Forelimb muscle (tissue), 1 donor: Measurements from ENCODE around the gene LRRC23. TPM values are rescaled to one million over a fixed set of nuclear protein-coding genes. Genes with fewer than 3 reads are reported as not detected.
"Not testable (repeated sequence)": the region's sequence is repeated elsewhere in the genome, so short reads cannot be mapped to it uniquely, and the experiment has no call there.

ENCODE experiments used
- DNase-seq: peaks from one replicate; pipeline ENCODE4 v3.0.0-alpha.2; 2013; ENCODE audit warnings: low read depth
- polyA plus RNA-seq: library from polyadenylated mRNA; unstranded; fragments of 120-200 nt; gene quantifications from one replicate; pipeline ENCODE4 v1.2.1, GENCODE V29; 2013; ENCODE audit not compliant: insufficient read length

Gene LRRC23, protein sequence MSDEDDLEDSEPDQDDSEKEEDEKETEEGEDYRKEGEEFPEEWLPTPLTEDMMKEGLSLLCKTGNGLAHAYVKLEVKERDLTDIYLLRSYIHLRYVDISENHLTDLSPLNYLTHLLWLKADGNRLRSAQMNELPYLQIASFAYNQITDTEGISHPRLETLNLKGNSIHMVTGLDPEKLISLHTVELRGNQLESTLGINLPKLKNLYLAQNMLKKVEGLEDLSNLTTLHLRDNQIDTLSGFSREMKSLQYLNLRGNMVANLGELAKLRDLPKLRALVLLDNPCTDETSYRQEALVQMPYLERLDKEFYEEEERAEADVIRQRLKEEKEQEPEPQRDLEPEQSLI
- 10.5 TPM for polyA plus RNA-seq

DNA sequence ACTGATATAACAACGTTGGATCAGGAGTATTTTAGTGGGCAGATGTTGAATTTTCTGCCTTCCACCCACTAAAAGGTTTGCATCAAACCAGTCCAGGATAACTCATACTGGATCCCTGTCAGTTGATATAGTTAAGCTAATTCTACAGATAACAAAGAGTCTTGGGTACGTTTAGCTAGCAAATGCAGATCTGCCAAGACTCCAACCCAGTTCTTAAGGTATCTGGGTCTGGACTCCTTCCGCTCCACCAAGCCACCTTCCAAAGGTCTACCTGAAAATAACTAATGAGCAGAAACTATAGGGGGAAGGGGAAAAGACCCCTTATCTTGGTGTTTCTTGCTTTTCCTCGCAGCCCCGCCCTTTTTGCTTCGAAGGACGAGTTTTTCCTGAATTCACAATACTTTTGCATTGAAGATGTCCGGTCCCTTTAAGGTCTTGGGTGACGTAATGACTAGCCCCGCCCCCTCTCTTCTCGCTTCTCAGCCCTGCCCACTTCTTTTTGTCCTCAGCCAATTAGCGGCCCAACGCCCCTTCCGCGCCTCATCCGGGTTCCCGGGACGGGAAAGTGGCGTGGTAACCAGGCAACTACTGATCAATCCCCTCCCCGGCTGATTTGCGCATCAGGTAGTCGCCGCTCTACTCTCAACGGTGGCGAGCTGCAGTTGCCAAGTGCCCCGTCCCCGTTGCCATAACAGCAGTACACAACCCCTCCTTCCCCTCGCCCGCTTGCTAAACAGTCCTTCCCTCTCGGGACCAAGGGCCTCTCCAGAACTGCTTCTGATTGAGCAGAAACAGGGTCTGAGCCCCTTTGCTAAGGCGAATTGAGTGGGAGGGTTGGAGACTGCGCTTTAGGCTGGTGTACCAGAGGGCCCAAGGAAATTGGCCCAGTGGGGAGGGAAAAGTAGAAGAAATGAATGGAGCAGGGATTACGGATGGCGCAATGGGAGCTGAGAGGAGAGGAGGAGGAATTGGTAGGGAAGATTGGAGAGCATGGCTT lies at the start of gene LRRC23:
TSS of gene LRRC23 (plus strand) at position 543 of the 997 bp plus-strand sequence. CDS start 812 bp downstream, outside the sequence.
- DNase-seq, result peak; percentile 92

DNA sequence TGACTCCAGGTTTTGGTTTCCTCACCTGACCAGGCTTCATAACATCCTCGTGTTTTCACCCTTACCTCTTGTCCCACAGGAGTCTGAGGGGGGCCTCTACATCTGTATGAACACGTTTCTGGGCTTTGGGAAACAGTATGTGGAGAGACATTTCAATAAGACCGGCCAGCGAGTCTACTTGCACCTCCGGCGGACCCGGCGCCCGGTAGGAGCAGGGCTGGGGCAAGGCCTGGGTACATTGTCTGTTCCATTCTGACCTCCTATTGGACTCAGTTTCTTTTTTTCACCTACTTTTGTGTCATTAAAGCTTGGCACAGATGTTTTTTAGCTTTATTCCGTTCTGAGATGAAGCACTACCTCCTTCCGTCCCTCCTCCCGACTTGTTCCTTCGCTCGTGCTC lies 49.3 kb upstream of the LRRC23 start:
- no peak for DNase-seq

DNA sequence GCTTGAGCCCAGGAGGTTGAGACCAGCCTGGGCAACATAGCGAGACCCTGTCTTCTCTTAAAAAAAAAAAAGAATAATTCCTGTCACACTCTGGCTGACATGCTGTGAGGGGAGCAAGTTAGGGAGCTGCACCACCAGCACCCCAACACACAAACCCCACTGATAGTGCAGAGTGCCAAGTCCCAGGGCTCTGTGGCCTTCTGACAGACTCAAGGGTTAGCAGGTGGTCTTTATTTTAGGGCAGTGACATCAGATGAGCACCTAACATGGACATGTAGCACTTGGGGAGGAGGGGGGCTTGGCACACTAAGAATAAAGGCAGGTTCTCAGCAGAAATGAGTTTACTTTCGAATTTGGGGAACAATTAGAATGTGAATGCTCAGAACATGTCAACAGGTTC lies 45.8 kb upstream of the LRRC23 start:
- no peak for DNase-seq

DNA sequence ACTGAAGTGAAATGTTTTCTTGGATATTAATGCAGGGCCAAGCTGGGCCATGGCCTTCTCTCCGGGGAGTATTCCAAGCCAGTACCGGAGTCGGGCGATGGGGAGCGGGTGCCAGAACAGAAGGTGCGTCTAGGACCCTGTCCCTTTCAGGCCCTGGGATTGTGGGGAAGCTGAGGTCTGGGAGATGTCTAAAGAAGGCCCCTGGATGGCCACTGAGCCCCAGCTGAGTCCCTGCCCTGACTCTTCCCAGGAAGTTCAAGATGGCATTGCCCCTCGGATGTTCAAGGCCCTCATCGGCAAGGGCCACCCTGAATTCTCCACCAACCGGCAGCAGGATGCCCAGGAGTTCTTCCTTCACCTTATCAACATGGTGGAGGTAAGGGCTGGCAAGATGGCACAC lies 44.5 kb upstream of the LRRC23 start:
- no peak for DNase-seq

DNA sequence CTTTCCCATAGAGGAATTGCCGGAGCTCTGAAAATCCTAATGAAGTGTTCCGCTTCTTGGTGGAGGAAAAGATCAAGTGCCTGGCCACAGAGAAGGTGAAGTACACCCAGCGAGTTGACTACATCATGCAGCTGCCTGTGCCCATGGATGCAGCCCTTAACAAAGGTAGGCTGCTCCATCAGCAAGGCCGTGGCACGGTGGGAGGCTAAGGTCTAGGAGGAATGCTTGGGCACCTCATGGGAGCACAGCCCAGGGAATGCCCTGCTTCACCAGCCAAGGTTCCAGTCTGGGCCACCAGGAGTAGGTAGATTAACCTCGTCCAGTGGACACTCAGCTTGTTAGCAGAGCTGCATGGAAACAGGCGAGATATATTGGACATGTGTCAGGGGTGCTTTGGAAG lies 43.7 kb upstream of the LRRC23 start:
- no peak for DNase-seq

DNA sequence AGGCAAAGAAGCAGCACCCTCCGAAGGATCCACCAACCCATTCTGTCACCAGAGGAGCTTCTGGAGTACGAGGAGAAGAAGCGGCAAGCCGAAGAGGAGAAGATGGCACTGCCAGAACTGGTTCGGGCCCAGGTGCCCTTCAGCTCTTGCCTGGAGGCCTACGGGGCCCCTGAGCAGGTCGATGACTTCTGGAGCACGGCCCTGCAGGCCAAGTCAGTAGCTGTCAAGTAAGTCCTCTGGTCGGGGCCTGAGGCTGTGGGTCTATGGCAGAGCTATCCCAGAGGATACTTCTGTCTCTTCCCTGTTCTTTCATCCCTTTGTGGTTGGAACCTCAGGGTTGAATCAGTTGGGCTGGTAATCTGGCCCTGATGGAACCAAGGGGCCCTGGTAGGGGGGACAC lies 43.2 kb upstream of the LRRC23 start:
- no peak for DNase-seq

DNA sequence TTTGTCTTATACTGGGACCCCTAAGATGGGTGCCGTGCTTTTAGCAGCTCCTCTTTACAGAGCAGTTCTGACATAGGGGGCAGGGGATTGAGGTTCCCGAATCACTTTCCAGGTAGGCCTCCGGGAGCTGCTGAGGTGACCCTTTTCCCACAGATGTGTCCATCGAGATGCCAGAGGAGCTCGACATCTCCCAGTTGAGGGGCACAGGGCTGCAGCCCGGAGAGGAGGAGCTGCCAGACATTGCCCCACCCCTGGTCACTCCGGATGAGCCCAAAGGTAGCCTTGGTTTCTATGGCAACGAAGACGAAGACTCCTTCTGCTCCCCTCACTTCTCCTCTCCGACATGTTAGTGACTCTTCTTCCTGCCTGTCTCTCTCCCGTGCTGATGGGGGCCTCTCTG lies 41.6 kb upstream of the LRRC23 start:
- no peak for DNase-seq

DNA sequence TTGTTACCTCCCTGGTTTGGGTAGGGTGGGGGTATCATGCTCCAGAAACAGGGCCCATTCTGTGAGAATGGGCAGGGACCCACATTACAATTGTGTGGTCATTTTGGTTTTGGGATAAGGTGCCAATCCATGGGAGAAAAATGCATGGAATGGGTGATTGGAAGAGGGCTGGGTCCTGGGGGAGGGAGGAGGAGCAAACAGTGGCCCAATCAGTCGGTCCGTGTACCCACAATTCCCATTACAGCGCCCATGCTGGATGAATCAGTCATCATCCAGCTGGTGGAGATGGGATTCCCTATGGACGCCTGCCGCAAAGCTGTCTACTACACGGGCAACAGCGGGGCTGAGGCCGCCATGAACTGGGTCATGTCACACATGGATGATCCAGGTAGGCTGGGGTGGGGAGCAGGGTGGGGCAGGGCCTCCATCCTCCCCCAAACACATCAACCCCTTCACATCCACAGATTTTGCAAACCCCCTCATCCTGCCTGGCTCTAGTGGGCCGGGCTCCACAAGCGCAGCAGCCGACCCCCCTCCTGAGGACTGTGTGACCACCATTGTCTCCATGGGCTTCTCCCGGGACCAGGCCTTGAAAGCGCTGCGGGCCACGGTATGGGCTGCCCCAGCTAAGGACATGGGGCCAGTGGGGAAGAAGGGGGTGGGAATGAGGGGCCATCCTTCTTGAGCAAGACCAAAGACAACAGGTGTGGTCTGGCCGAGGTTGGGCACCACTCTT lies 40.9 kb upstream of the LRRC23 start:
- no peak for DNase-seq

DNA sequence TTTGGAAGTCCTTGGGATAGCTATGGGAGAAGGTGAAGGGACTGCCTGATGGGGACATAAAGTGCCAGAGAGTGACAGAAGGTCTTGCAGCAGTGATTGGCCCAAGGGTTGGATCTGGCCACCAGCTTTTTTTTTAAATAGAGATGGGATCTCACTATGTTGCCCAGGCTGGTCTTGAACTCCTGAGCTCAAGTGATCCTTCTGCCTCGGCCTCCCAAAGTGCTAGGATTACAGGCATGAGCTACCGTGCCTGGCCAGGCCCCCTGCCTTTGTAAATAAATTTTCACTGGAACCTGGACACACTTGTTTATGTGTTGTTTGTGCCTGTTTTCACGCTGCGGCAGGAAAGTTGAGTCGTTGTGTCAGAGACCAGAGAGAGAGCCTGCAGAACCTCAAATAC lies 39.3 kb upstream of the LRRC23 start:
- DNase-seq, result not testable (repeated sequence)

DNA sequence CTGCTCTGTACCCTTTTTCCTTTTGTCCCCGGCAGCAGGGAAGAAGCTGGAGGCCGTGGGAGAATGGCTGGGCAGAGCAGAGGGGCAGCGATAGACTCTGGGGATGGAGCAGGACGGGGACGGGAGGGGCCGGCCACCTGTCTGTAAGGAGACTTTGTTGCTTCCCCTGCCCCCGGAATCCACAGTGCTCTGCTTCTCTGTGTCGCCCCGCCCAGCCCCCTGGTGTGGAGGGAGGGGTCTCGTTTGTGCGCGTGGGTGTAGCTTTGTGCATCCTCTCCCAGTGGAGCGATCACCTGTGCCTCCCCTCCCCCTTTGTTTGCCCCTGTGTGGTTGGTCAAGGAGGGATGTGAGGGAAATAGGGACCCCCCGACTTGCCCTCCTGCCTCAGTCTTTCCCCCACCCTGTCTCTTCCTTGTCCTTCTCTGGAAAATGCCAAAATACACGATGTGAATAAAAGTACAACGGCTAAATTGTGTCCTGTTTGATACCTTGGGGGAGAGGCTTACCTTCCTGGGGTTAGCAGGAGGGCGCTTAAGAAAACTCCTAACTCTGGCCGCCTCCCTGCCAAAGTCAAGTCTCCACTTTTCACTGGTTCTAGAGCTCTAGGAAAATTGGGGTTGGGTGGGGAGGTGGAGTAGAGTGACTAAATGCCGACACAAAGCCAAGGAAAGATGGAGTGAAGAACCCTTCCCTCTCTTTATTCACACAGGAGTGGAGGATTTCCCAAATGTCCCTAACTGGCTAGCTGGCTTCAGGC lies 38.3 kb upstream of the LRRC23 start:
- DNase-seq, result no peak

DNA sequence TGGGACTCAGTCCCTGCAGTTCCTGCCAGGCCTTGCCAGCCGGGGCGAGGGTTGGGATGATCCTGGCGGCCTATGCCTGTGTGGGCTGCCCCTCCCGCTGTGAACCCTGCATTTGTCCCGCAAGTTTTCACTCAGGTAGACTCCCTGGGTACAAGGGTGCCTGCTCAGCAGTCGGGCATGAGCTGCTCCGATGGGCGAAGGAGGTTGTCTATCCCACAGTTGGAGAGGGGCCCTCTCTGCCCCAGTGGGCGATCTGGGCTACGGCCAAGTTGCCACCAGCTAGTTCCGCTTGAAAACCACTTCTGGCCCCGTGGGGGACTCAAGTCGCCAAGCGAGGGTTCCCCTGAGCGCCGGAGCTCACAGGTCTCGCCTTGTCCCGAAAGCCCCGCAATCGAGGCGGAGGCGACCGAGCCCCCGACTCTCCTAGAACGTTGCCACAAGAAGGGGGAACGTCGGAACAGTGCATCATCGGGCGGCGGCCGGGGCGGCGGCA lies 37.7 kb upstream of the LRRC23 start:
- DNase-seq, result no peak

DNA sequence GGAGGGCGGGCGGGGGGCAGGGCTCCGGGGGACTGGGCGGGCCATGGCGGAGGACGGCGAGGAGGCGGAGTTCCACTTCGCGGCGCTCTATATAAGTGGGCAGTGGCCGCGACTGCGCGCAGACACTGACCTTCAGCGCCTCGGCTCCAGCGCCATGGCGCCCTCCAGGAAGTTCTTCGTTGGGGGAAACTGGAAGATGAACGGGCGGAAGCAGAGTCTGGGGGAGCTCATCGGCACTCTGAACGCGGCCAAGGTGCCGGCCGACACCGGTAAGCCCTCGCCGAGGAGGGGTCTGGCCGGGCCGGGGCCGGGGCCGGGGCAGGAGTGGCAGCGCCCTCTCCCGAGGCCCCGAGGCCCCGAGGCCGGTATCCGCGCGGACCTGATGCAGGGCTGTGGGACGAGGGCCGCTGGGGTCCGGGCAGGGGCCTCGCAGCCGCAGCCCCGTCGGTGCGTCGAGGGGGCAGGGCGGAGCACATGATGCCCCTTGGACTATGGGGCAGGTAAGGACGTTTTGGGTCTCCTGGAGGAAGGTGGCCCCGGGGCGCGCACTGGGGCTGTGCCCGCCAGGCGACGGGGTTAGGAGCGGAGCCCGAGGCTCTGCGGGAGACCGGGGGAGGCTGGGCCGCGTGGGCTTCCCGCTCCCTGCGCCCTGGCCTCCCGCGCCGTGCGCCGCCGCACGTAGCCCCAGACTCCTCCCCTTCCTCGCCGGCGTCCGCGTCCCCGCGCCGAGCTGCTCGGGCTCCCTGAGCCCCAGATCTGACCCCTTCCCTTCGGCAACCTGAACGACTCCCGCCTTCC lies 37.0 kb upstream of the LRRC23 start, which contains the start of gene TPI1:
TSS of gene TPI1 (plus strand) at position 119 of the 798 bp plus-strand sequence. CDS start at position 155, 36 bp downstream.
- no peak for DNase-seq

DNA sequence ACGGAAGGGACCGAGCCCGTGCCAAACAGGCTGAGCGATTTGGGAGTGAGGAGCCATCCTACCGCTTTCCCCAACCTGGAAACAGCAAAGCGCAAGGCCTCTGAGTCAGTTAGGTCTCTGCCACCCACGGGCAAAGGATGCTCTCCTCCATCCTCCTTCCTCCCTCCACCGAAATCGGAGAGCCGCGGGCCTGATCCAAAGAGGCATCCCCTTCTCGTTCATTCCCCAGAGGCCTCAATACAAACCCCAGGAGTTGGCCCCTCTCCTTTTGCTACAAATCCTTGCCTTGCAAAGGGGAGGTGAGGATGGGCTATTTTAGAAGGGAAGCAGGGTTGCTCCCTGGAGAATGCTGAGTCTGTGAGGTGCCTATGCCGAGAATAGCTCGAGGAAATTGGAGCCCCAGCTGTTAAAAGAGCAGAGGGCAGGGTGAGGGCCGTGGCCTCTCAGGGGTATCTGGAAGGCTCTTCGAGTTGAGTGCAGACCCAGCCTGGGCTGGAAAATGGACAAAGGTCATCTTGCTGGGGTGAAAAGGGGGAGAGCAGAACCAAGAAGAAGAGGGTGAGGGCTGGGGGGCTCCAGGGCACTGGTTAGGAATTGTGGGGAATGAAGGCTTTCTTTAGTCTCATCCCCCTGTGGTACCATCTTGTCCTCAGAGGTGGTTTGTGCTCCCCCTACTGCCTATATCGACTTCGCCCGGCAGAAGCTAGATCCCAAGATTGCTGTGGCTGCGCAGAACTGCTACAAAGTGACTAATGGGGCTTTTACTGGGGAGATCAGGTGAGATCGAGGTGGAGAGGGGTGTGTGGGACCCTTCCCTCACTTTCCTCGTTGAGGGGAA lies 36.2 kb upstream of the LRRC23 start:
- no peak for DNase-seq

DNA sequence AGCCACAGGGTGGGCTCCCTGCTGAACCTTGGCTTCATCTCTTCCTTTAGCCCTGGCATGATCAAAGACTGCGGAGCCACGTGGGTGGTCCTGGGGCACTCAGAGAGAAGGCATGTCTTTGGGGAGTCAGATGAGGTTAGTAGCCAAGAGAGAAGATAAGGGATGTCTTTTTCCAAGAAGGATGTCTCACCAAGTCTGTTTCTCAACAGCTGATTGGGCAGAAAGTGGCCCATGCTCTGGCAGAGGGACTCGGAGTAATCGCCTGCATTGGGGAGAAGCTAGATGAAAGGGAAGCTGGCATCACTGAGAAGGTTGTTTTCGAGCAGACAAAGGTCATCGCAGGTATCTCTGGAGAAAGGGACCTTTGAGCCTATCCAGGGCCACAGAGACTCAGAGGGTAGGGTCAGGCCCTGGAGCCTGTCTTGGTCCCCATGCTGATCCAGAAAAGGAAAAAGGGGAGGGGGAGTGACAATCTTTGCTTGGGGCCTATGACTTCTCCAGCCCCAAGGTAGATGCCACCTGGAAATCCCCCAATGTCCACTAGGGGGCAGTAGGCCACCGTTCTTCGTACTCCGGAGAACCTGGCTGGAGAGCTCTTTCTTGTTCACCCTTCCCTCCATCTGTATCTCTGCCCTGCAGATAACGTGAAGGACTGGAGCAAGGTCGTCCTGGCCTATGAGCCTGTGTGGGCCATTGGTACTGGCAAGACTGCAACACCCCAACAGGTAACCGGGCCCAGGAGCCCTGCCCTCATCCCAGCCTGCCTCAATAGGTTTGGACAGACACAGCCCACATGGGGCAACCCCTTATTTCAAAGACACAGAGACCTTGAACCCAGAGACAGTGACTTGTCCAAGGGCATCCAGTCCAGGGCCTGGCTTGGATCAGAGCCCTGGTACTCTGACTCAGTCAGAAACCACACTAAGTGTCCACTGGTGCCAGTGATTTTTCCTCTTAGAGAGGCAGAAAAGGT lies 35.3 kb upstream of the LRRC23 start:
- no peak for DNase-seq

DNA sequence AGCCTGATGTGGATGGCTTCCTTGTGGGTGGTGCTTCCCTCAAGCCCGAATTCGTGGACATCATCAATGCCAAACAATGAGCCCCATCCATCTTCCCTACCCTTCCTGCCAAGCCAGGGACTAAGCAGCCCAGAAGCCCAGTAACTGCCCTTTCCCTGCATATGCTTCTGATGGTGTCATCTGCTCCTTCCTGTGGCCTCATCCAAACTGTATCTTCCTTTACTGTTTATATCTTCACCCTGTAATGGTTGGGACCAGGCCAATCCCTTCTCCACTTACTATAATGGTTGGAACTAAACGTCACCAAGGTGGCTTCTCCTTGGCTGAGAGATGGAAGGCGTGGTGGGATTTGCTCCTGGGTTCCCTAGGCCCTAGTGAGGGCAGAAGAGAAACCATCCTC lies 34.3 kb upstream of the LRRC23 start:
- DNase-seq, result not testable (repeated sequence)

DNA sequence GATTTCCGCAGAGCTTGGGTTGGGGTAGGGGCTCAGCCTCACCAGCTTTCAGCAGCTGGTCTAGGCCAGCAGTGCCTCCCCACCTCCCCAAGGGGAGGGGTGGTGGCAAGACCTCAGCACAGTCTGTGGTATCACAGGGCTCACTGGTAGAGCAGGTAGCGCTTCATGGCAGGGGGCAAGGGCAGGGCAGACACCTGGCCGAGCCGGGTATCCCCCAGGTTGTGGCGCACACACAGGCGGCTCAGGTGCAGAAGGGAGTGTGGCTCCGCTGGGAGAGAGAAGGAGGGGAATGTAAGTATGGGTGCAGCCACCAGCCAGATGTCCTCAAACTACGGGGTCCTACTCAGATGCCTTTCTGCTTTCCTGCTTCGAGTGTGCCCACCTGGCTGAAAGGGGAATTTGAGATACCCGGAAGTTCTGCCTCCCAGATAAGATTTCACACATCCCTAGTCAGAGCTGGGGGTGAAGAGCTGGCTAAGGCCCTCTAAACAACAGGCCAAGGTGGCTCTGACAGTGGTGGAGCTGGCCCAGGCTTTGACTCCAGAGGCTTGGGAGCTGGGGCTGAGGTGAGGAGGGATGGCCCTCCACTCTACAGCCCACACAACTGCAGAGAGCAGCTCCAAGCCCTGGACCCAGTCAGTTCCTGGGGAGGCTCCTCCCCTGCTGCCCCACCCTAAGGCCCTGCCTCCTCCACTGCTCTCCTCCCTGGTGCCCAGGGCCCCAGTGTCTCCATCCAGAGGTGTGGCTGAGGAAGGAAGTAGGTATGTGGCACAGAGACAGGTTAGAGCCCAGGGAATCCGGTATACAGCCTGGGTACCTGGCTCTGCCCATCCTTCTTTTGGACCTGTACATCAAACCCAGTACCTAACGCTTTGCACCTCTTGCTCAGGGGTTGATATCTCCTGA lies 33.3 kb upstream of the LRRC23 start:
- DNase-seq, result no peak
